GM12892 (cell line): ENCODE measurements around the gene S100A2.

Source experiments
- POLR2A ChIP-seq: IDR thresholded peaks from 2 replicates; pipeline ENCODE4 v1.6.1; 2011; ENCODE audit warnings: low read depth, low read length, control low read depth
- POLR2AphosphoS5 ChIP-seq: IDR thresholded peaks from 2 replicates; pipeline ENCODE4 v1.6.1; 2011; ENCODE audit warnings: low read depth, low read length, control low read depth
- TAF1 ChIP-seq: IDR thresholded peaks from 2 replicates; pipeline ENCODE4 v1.6.1; 2011; ENCODE audit warnings: low read depth, mild to moderate bottlenecking, control low read depth, low read length, borderline replicate concordance

DNA sequence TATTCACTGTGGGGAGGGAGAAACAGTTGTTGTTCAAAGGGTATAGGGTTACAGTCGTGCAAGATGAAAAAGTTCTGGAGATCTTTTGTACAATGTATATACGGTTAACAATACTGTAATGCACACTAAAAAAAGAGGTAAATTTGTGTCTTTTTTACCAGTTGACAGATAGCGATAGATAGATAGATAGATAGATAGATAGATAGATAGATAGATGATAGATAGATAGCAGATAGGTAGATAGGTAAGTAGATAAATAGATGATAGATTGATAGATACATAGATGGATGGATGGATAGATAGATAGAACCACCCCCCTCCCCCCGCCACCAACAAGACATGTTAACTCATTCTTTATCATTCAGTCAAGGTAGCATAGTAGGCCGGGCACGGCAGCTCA lies 37.1 kb upstream of the S100A2 start:
- TF ChIP-seq POLR2A (no peak), POLR2AphosphoS5 (no peak), TAF1 (no peak)
